Uterus (tissue), 4 donors: ENCODE data around the gene ORM1. TPM values are rescaled to one million over a fixed set of nuclear protein-coding genes. Genes with fewer than 3 reads are reported as not detected.

Experiments used
- DNase-seq, 2 donors: peaks; one replicate each; pipeline ENCODE4 v3.0.0-alpha.2; 2019 to 2020
- H3K27ac ChIP-seq, 2 donors: fragments of 200-600 bp; sonication (generic); 1 replicate in 1 of 2; 2 replicates in 1 of 2; pipeline ENCODE4 v1.5.1; 2016 to 2018
- H3K27me3 ChIP-seq, 2 donors: fragments of 200-600 bp; sonication (generic); one replicate each; pipeline ENCODE4 v1.5.1; 2018 to 2019; ENCODE audit warnings: control low read depth in 1 of 2
- H3K36me3 ChIP-seq, 2 donors: fragments of 200-600 bp; sonication (generic); one replicate each; pipeline ENCODE4 v1.5.1; 2019; ENCODE audit warnings: control low read depth in 1 of 2
- H3K4me1 ChIP-seq, 2 donors: fragments of 200-600 bp; sonication (generic); one replicate each; pipeline ENCODE4 v1.5.1; 2018 to 2019; ENCODE audit warnings: control low read depth in 1 of 2
- H3K4me3 ChIP-seq, 2 donors: fragments of 200-600 bp; sonication (generic); 1 replicate in 1 of 2; 2 replicates in 1 of 2; pipeline ENCODE4 v1.5.1; 2018 to 2019; ENCODE audit warnings: mild to moderate bottlenecking in 1 of 2
- H3K9me3 ChIP-seq, 2 donors: fragments of 200-600 bp; sonication (generic); one replicate each; pipeline ENCODE4 v1.5.1; 2019; ENCODE audit warnings: control low read depth in 1 of 2
- CTCF ChIP-seq, 4 experiments: fragments of 200-600 bp in 2 of 4; fragments of 450-650 bp in 2 of 4; sonication (generic) in 2 of 4; IDR thresholded peaks; one replicate each; pipeline ENCODE4 v1.5.1; 2016 to 2019; ENCODE audit warnings: antibody characterized with exemption in 4 of 4, mild to moderate bottlenecking in 2 of 4, moderate library complexity in 1 of 4
- POLR2A ChIP-seq, 2 donors: fragments of 450-650 bp; IDR thresholded peaks; one replicate each; pipeline ENCODE4 v1.6.1; 2016; ENCODE audit warnings: antibody characterized with exemption in 2 of 2, mild to moderate bottlenecking in 1 of 2, moderate library complexity in 1 of 2
- intact Hi-C: fragments of 100-400 bp; cut with DNase I; formaldehyde crosslinking; loops from one replicate; pipeline ENCODE4 v1.15.1; 2023; ENCODE audit warnings: low total_unique reads
- total RNA-seq, 4 donors: library from RNA; depleted of rRNA in 3 of 4; stranded (reverse); fragments of >200 nt in 3 of 4; gene quantifications; one replicate each; pipeline versions ENCODE4 v1.1.0 to v1.2.4, GENCODE V29; 2014 to 2023
- donor health status: DM: yes; HTN: yes; CAD: no.

ORM1 gene
- total RNA-seq, 4 donors from 2014 or later, result 1.9 to 2.4 TPM; not detected in 2

- TF ChIP-seq POLR2A (IDR thresholded peaks at IDR 0.05) (no peak), CTCF (IDR thresholded peaks at IDR 0.05) (no peak)
- H3K4me3 ChIP-seq, result no peak overlapping the region
- no peak overlapping the region for H3K27ac ChIP-seq
- DNase-seq, result no peak
- H3K36me3 ChIP-seq, result no peaks in the 10 kb centered on the region
- H3K4me1 ChIP-seq, result no peaks in the 10 kb centered on the region
- H3K9me3 ChIP-seq, result no peaks in the 10 kb centered on the region
- H3K27me3 ChIP-seq, result no peaks in the 10 kb centered on the region
- intact Hi-C loops, result loop anchor here (10.0 kb wide), 1 partner anchor 144 kb away; no protein-coding TSS in a partner anchor
Measured at GRCh38 chr9:114341152-114341830, 18.4 kb downstream of the ORM1 start.

- intact Hi-C loops, result loop anchor here (10.0 kb wide), 1 partner anchor 143 kb away; no protein-coding TSS in a partner anchor
- no peaks in the 10 kb centered on the region for H3K9me3 ChIP-seq
- no peaks in the 10 kb centered on the region for H3K27me3 ChIP-seq
- H3K4me1 ChIP-seq, result no peaks in the 10 kb centered on the region
- no peak overlapping the region for H3K27ac ChIP-seq
- TF ChIP-seq CTCF (IDR thresholded peaks at IDR 0.05) (no peak), POLR2A (IDR thresholded peaks at IDR 0.05) (no peak)
- no peak overlapping the region for H3K4me3 ChIP-seq
- no peak for DNase-seq
- no peaks in the 10 kb centered on the region for H3K36me3 ChIP-seq
Measured at GRCh38 chr9:114341991-114342390, 19.1 kb downstream of the ORM1 start.

- Histone ChIP-seq H3K36me3 (no peaks in the 10 kb centered on the region), H3K9me3 (no peaks in the 10 kb centered on the region), H3K27me3 (no peaks in the 10 kb centered on the region), H3K4me3 (no peak overlapping the region), H3K27ac (no peak overlapping the region), H3K4me1 (no peaks in the 10 kb centered on the region)
- TF ChIP-seq POLR2A (IDR thresholded peaks at IDR 0.05) (no peak), CTCF (IDR thresholded peaks at IDR 0.05) (no peak)
- no peak for DNase-seq
- intact Hi-C loops, result loop anchor here (10.0 kb wide), 1 partner anchor 142 kb away; no protein-coding TSS in a partner anchor
Measured at GRCh38 chr9:114342755-114343440, 20.0 kb downstream of the ORM1 start.

- peaks cover 0 to 2% of the 10 kb centered on the region in 2 donors for H3K4me1 ChIP-seq
- H3K27ac ChIP-seq, result peak overlapping the region in 1 of 2 donors; percentile 16
- no peaks in the 10 kb centered on the region for H3K36me3 ChIP-seq
- DNase-seq, result no peak
- no peaks in the 10 kb centered on the region for H3K27me3 ChIP-seq
- intact Hi-C loops, result loop anchor here (10.0 kb wide), 1 partner anchor 141 kb away; no protein-coding TSS in a partner anchor
- no peak for TF ChIP-seq CTCF (IDR thresholded peaks at IDR 0.05)
- H3K4me3 ChIP-seq, result no peak overlapping the region
- no peaks in the 10 kb centered on the region for H3K9me3 ChIP-seq
Measured at GRCh38 chr9:114343471-114344187, 20.7 kb downstream of the ORM1 start.
